H1 (cell line): ENCODE measurements around the gene GNG11.

Experiments
- EP300 ChIP-seq, 2 experiments: IDR thresholded peaks; 1 replicate in 1 of 2; 2 replicates in 1 of 2; pipeline ENCODE4 v1.6.1; 2011 to 2012; ENCODE audit warnings: low read depth in 2 of 2, low read length in 2 of 2, mild to moderate bottlenecking in 2 of 2, borderline replicate concordance in 1 of 2, inconsistent platforms in 1 of 2, moderate library complexity in 1 of 2
- EZH2 ChIP-seq: fragments of 200-600 bp; sonication (generic); IDR thresholded peaks from 2 replicates; pipeline ENCODE4 v1.7.1; 2012; ENCODE audit warnings: low read depth, mild to moderate bottlenecking, moderate library complexity, low read length, inconsistent platforms; ENCODE audit not compliant: severe bottlenecking
- JUN ChIP-seq: IDR thresholded peaks from 2 replicates; pipeline ENCODE4 v1.6.1; 2011; ENCODE audit warnings: low read depth, mild to moderate bottlenecking, improper control_type of control experiment, low read length
- KDM1A ChIP-seq: fragments of 200-600, 300-600 bp; sonication (generic); IDR thresholded peaks from 2 replicates; pipeline ENCODE4 v1.7.1; 2016; ENCODE audit warnings: mild to moderate bottlenecking, low read length, borderline replicate concordance
- MAFK ChIP-seq: IDR thresholded peaks from 2 replicates; pipeline ENCODE4 v1.6.1; 2012; ENCODE audit warnings: low read depth, mild to moderate bottlenecking, improper control_type of control experiment, low read length
- NANOG ChIP-seq: IDR thresholded peaks from 2 replicates; pipeline ENCODE4 v1.6.1; 2011; ENCODE audit warnings: low read length, low read depth, mild to moderate bottlenecking, inconsistent platforms; ENCODE audit not compliant: insufficient read depth, poor library complexity, severe bottlenecking
- PHF8 ChIP-seq: fragments of 200-600 bp; sonication (generic); conservative IDR thresholded peaks from 2 replicates; pipeline ENCODE4 v1.7.1; 2012; ENCODE audit warnings: low read depth, mild to moderate bottlenecking, inconsistent platforms, low read length, moderate library complexity
- POLR2A ChIP-seq, 2 experiments: IDR thresholded peaks; 1 replicate in 1 of 2; 2 replicates in 1 of 2; pipeline ENCODE4 v1.6.1; 2011; ENCODE audit warnings: low read depth in 2 of 2, low read length in 2 of 2, mild to moderate bottlenecking in 2 of 2; ENCODE audit errors: control extremely low read depth in 1 of 2
- TAF1 ChIP-seq: IDR thresholded peaks from 2 replicates; pipeline ENCODE4 v1.6.1; 2011; ENCODE audit warnings: mild to moderate bottlenecking, low read depth, low read length
- TF ChIP-seq, protein P1 (sequence below), 3 experiments: IDR thresholded peaks; 1 replicate in 2 of 3; 2 replicates in 1 of 3; pipeline versions ENCODE4 v1.5.1 to v1.6.1; 2011; ENCODE audit warnings: low read length in 3 of 3, mild to moderate bottlenecking in 3 of 3, inconsistent platforms in 2 of 3, low read depth in 1 of 3, moderate library complexity in 1 of 3; ENCODE audit not compliant: insufficient read depth in 1 of 3; ENCODE audit errors: control extremely low read depth in 1 of 3
- TF ChIP-seq, protein P2 (sequence below): IDR thresholded peaks from 2 replicates; pipeline ENCODE4 v1.6.1; 2012; ENCODE audit warnings: inconsistent platforms

DNA sequence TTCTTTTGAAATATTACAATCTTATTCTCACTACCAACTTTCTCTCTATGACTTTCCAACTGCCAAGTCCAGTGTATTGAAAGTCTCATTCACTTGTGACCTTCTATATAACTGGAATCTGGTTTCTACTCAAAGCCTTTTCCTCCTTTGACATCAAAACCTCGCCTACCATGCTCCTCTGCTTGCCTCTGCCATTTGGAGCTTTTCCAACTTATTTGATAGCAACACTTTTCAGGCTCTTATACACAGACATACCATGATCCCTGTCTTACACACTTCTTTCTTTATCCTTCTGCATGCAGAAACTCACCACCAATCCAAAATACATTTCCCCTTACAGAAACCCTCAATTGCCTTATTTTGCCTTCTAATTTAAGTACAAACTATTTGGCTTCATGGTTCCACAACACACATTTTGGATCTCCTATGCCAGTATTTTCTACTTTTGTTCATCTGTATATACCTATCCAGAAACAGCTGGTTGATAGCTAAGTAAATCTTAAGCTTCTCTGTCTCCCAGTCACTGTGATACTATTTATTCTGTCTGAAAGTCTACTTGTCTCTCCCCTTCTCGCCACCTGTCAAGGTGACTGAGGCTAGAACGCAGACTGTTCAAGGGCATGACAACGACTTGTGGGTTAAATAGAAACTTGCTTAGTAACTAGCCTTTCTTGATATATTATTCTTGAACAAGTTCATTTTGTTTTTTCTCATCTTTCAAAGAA lies 22.4 kb downstream of the GNG11 start:
- TF ChIP-seq, protein P1, sequence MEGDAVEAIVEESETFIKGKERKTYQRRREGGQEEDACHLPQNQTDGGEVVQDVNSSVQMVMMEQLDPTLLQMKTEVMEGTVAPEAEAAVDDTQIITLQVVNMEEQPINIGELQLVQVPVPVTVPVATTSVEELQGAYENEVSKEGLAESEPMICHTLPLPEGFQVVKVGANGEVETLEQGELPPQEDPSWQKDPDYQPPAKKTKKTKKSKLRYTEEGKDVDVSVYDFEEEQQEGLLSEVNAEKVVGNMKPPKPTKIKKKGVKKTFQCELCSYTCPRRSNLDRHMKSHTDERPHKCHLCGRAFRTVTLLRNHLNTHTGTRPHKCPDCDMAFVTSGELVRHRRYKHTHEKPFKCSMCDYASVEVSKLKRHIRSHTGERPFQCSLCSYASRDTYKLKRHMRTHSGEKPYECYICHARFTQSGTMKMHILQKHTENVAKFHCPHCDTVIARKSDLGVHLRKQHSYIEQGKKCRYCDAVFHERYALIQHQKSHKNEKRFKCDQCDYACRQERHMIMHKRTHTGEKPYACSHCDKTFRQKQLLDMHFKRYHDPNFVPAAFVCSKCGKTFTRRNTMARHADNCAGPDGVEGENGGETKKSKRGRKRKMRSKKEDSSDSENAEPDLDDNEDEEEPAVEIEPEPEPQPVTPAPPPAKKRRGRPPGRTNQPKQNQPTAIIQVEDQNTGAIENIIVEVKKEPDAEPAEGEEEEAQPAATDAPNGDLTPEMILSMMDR (IDR thresholded peaks at IDR 0.05; ENCODE audit: control extremely low read depth in 1 of 3, insufficient read depth in 1 of 3, low read depth in 1 of 3, low read length in 3 of 3) = no peak
- TF ChIP-seq, protein P2, sequence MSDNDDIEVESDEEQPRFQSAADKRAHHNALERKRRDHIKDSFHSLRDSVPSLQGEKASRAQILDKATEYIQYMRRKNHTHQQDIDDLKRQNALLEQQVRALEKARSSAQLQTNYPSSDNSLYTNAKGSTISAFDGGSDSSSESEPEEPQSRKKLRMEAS = no peak
- no peak for TF ChIP-seq TAF1
- no peak for TF ChIP-seq EP300 (IDR thresholded peaks at IDR 0.05; ENCODE audit: borderline replicate concordance in 1 of 2, low read depth in 2 of 2, low read length in 2 of 2)
- no peak for TF ChIP-seq KDM1A
- TF ChIP-seq JUN = no peak
- TF ChIP-seq PHF8 = no peak
- no peak for TF ChIP-seq POLR2A (IDR thresholded peaks at IDR 0.05; ENCODE audit: control extremely low read depth in 1 of 2, low read depth in 2 of 2, low read length in 2 of 2)
- TF ChIP-seq EZH2 = no peak
- no peak for TF ChIP-seq NANOG
- no peak for TF ChIP-seq MAFK
